GM18507 (cell line): ENCODE results near the gene PRKCE.

ENCODE experiments used
- DNase-seq: peaks from one replicate; pipeline ENCODE4 v3.0.0; 2011; ENCODE audit warnings: low read depth; ENCODE audit not compliant: insufficient read length; ENCODE audit errors: extremely low spot score
- FAIRE-seq: peaks from 2 replicates; lab custom pipeline; 2011; peaks lifted over from hg19 to GRCh38; lab: Jason Lieb, UNC

The PRKCE gene

GRCh38 chr2:45981384-45981930 lies 330.0 kb downstream of the PRKCE start:
- no peak for FAIRE-seq
- no peak for DNase-seq

GRCh38 chr2:45982096-45982495 lies 330.6 kb downstream of the PRKCE start:
- FAIRE-seq (no peak), DNase-seq (no peak)

- no peak for FAIRE-seq
- DNase-seq: no peak
Observed at GRCh38 chr2:45983213-45983612, 331.7 kb downstream of the PRKCE start.

GRCh38 chr2:45984366-45984765 lies 332.9 kb downstream of the PRKCE start:
- FAIRE-seq (no peak), DNase-seq (no peak)

GRCh38 chr2:45984896-45985473 lies 333.5 kb downstream of the PRKCE start:
- DNase-seq (no peak), FAIRE-seq (no peak)

- DNase-seq: no peak
- no peak for FAIRE-seq
Observed at GRCh38 chr2:45986509-45986908, 335.0 kb downstream of the PRKCE start.

GRCh38 chr2:45987856-45988255 lies 336.4 kb downstream of the PRKCE start:
- no peak for DNase-seq
- FAIRE-seq: no peak

GRCh38 chr2:45988879-45989278 lies 337.4 kb downstream of the PRKCE start:
- no peak for FAIRE-seq
- DNase-seq: no peak

GRCh38 chr2:45990131-45990530 lies 338.7 kb downstream of the PRKCE start:
- FAIRE-seq (no peak), DNase-seq (no peak)

GRCh38 chr2:45992021-45992740 lies 340.7 kb downstream of the PRKCE start:
- no peak for FAIRE-seq
- DNase-seq: no peak

- DNase-seq (no peak), FAIRE-seq (no peak)
Observed at GRCh38 chr2:45992741-45993475, 341.4 kb downstream of the PRKCE start.

GRCh38 chr2:45993476-45993991 lies 342.1 kb downstream of the PRKCE start:
- peak; percentile 78 for FAIRE-seq

GRCh38 chr2:45994060-45994459 lies 342.6 kb downstream of the PRKCE start:
- FAIRE-seq (no peak), DNase-seq (no peak)

More at GRCh38 chr2:45993476-45993991, 342.1 kb downstream of the PRKCE start:
- DNase-seq: peak; percentile 39

GRCh38 chr2:46000660-46001059 lies 349.2 kb downstream of the PRKCE start:
- DNase-seq (no peak), FAIRE-seq (no peak)

GRCh38 chr2:46001290-46001689 lies 349.8 kb downstream of the PRKCE start:
- no peak for FAIRE-seq
- DNase-seq: no peak

- DNase-seq (no peak), FAIRE-seq (no peak)
Observed at GRCh38 chr2:46001741-46002506, 350.4 kb downstream of the PRKCE start.

GRCh38 chr2:46002507-46002883 lies 351.0 kb downstream of the PRKCE start:
- FAIRE-seq (no peak), DNase-seq (no peak)

GRCh38 chr2:46002947-46003346 lies 351.5 kb downstream of the PRKCE start:
- DNase-seq (no peak), FAIRE-seq (no peak)

GRCh38 chr2:46003903-46004473 lies 352.5 kb downstream of the PRKCE start:
- DNase-seq (no peak), FAIRE-seq (no peak)
